ENCODE data around the gene CCSER1.

- no peak for TF ChIP-seq CTCF (conservative IDR thresholded peaks at IDR 0.05; ENCODE audit: low read depth in 2 of 2)
- TF ChIP-seq ZNF331 (CRISPR knock-in tag; IDR thresholded peaks at IDR 0.05; ENCODE audit: low read depth) = no peak
- no peak for TF ChIP-seq EZH2 (IDR thresholded peaks at IDR 0.05; ENCODE audit: low read depth, unreplicated experiment)
- no peak for TF ChIP-seq POLR2AphosphoS5 (IDR thresholded peaks at IDR 0.05; ENCODE audit: low read depth)
- no peak for TF ChIP-seq REST (IDR thresholded peaks at IDR 0.05; ENCODE audit: unreplicated experiment)
- TF ChIP-seq JUNB (IDR thresholded peaks at IDR 0.05; ENCODE audit: unreplicated experiment) = no peak
- no peak for TF ChIP-seq EZH2phosphoT487 (IDR thresholded peaks at IDR 0.05; ENCODE audit: unreplicated experiment)
- TF ChIP-seq STAT1 (IDR thresholded peaks at IDR 0.05; ENCODE audit: unreplicated experiment) = no peak
- no peak for TF ChIP-seq CREB1 (CRISPR knock-in tag; IDR thresholded peaks at IDR 0.05; ENCODE audit: low read depth)
Observed at GRCh38 chr4:90443231-90443630, 316.0 kb downstream of the CCSER1 start.
